MM.1S (cell line): Measurements from ENCODE around the gene PDE6D.

Source experiments
- DNase-seq: peaks from one replicate; pipeline ENCODE4 v3.0.0-alpha.2; 2015
- H2AFZ ChIP-seq: fragments of 300-600 bp; sonication (generic); 2 replicates; pipeline ENCODE4 v1.6.0; 2016; ENCODE audit warnings: antibody characterized with exemption, low read length
- H3F3A ChIP-seq: fragments of 300-600 bp; sonication (generic); 2 replicates; pipeline ENCODE4 v1.6.1; 2016; ENCODE audit warnings: mild to moderate bottlenecking, antibody characterized with exemption, low read length, moderate library complexity, mixed read lengths; ENCODE audit not compliant: insufficient read depth
- H3K27ac ChIP-seq: fragments of 300-600 bp; sonication (generic); 2 replicates; pipeline ENCODE4 v1.5.1; 2016; ENCODE audit warnings: mild to moderate bottlenecking, low read length
- H3K27me3 ChIP-seq: fragments of 300-600 bp; sonication (generic); replicated peaks from 2 replicates; pipeline ENCODE4 v1.6.0; 2016; ENCODE audit warnings: low read length; ENCODE audit not compliant: insufficient read depth
- H3K36me3 ChIP-seq: fragments of 300-600 bp; sonication (generic); replicated peaks from 2 replicates; pipeline ENCODE4 v1.6.1; 2016; ENCODE audit warnings: mild to moderate bottlenecking, low read length, mixed read lengths; ENCODE audit not compliant: insufficient read depth
- H3K4me1 ChIP-seq: fragments of 300-600 bp; sonication (generic); 2 replicates; pipeline ENCODE4 v1.6.1; 2016; ENCODE audit warnings: low read length, mixed read lengths
- H3K4me2 ChIP-seq: fragments of 300-600 bp; sonication (generic); 2 replicates; pipeline ENCODE4 v1.6.0; 2016; ENCODE audit warnings: low read depth, low read length
- H3K4me3 ChIP-seq: fragments of 300-600 bp; sonication (generic); 2 replicates; pipeline ENCODE4 v1.5.1; 2016; ENCODE audit warnings: low read length, mixed read lengths
- H3K79me2 ChIP-seq: fragments of 300-600 bp; sonication (generic); 2 replicates; pipeline ENCODE4 v1.6.1; 2016; ENCODE audit warnings: mixed run types, low read length, mixed read lengths
- H3K9ac ChIP-seq: fragments of 300-600 bp; sonication (generic); 2 replicates; pipeline ENCODE4 v1.6.1; 2016; ENCODE audit warnings: low read length, mixed read lengths
- H3K9me2 ChIP-seq: fragments of 300-600 bp; sonication (generic); replicated peaks from 2 replicates; pipeline ENCODE4 v1.6.1; 2016; ENCODE audit warnings: mild to moderate bottlenecking, low read length, mixed read lengths; ENCODE audit not compliant: insufficient read depth
- H3K9me3 ChIP-seq: fragments of 300-600 bp; sonication (generic); replicated peaks from 2 replicates; pipeline ENCODE4 v1.6.1; 2016; ENCODE audit warnings: mild to moderate bottlenecking, low read length, mixed read lengths; ENCODE audit not compliant: insufficient read depth
- H4K20me1 ChIP-seq: fragments of 300-600 bp; sonication (generic); 2 replicates; pipeline ENCODE4 v1.6.1; 2016; ENCODE audit warnings: mild to moderate bottlenecking, low read length, moderate library complexity, mixed read lengths; ENCODE audit not compliant: insufficient read depth
- EZH2 ChIP-seq: fragments of 300-600 bp; sonication (generic); optimal IDR thresholded peaks from 2 replicates; pipeline ENCODE3; 2017; ENCODE audit warnings: low read depth, mild to moderate bottlenecking, antibody characterized with exemption, low read length, mixed read lengths
- EZH2phosphoT487 ChIP-seq: fragments of 300-600 bp; sonication (generic); IDR thresholded peaks from 2 replicates; pipeline ENCODE4 v1.6.1; 2018; ENCODE audit warnings: antibody characterized with exemption, low read length
- TF ChIP-seq, protein P1 (sequence below): fragments of 300-600 bp; sonication (generic); IDR thresholded peaks from 2 replicates; pipeline ENCODE4 v1.5.1; 2016; ENCODE audit warnings: antibody characterized with exemption, low read length, mixed read lengths

PDE6D gene

DNA sequence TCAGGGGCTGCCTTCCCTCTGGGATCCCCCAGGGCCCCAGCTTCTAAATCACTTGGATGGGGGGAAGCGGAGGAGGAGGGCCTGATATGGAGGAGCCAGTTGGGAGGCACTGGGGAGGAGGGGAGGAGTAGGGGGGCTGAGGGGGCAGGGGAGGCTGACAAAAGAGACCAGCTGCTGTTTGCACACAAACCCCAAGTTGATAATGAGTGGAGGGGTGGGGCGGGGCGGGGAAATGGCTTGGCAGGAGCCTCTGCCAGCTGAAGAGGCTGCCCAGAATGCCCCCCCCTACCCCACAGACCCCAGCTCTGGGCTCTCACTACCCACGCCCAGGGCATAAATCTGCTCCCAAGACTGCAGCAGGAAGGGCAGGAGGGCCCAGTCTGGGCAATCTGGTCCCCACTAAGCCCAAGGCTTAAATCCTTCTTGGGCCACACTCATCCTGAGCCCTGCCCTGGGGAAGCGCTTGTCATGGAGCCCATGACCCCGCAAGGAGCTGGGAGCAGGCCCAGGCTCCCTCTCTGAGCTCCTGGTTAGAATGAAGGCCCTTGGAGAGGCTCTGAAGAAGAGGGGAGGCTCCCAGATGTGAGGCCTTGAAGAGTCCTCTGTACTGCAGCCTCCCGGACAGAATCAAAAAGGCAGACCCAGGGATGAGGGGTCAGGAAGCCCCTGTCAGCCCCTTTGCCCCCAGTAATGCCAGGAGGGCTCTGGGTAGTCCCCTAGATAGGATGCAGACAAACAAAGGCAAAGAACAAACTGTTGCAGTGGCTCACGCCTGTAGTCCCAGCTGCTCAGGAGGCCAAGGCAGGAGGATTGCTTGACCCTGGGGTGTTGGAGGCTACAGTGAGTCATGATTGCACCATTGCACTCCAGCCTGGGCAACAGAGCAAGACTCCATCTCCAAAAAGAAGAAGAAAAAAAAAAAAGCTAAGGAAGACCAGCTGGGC, 97.5 kb downstream of the PDE6D start:
- no peaks in the 10 kb centered on the region for H4K20me1 ChIP-seq
- no peak overlapping the region for H2AFZ ChIP-seq
- no peaks in the 10 kb centered on the region for H3K27me3 ChIP-seq
- no peaks in the 10 kb centered on the region for H3K9me2 ChIP-seq
- no peak overlapping the region for H3K9ac ChIP-seq
- no peak overlapping the region for H3K4me2 ChIP-seq
- TF ChIP-seq, protein P1, sequence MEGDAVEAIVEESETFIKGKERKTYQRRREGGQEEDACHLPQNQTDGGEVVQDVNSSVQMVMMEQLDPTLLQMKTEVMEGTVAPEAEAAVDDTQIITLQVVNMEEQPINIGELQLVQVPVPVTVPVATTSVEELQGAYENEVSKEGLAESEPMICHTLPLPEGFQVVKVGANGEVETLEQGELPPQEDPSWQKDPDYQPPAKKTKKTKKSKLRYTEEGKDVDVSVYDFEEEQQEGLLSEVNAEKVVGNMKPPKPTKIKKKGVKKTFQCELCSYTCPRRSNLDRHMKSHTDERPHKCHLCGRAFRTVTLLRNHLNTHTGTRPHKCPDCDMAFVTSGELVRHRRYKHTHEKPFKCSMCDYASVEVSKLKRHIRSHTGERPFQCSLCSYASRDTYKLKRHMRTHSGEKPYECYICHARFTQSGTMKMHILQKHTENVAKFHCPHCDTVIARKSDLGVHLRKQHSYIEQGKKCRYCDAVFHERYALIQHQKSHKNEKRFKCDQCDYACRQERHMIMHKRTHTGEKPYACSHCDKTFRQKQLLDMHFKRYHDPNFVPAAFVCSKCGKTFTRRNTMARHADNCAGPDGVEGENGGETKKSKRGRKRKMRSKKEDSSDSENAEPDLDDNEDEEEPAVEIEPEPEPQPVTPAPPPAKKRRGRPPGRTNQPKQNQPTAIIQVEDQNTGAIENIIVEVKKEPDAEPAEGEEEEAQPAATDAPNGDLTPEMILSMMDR = no peak
- TF ChIP-seq EZH2 = no peak
- no peak for TF ChIP-seq EZH2phosphoT487
- no peaks in the 10 kb centered on the region for H3K36me3 ChIP-seq
- no peaks in the 10 kb centered on the region for H3K79me2 ChIP-seq
- no peak overlapping the region for H3K27ac ChIP-seq
- DNase-seq = no peak
- H3K4me1 ChIP-seq = no peaks in the 10 kb centered on the region
- H3K9me3 ChIP-seq = no peaks in the 10 kb centered on the region
- no peak overlapping the region for H3K4me3 ChIP-seq
- H3F3A ChIP-seq = no peaks in the 10 kb centered on the region

DNA sequence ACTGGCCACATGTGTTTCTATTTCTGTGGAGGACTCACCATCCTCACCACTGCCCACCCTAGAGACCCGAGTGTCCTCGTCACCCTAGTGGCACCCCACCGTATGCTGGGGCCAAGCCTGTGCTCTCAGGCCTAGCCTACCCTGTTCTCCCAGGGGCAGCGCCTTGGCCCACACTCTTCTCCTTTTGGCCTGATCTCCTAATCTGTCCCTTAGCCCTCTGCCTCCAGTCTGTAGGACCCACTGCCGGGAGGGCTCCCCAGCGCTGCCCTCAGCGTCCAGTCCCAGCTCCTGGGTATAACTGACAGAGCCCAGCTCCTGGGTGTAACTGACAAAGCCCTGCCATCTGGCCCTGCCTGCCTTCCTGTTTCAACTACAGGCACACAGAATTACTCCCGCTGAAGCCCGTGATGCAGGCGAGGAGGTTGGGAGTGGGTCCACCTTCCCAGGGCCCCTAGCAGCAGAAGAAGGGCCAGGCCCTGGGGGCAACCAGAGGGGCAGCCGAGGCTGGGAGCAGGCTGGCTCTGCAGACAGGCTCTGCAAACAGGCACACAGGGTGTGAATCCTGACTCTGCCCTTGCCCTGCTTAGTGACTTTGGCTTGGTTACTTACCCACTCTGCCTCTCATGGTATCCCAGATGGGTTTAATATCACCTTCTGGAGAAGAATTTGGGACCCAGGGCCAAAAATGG, 98.3 kb downstream of the PDE6D start:
- Histone ChIP-seq H3K27ac (no peak overlapping the region), H3K9me3 (no peaks in the 10 kb centered on the region), H3K9me2 (no peaks in the 10 kb centered on the region), H3F3A (no peaks in the 10 kb centered on the region), H2AFZ (no peak overlapping the region), H4K20me1 (no peaks in the 10 kb centered on the region), H3K4me2 (no peak overlapping the region), H3K79me2 (no peaks in the 10 kb centered on the region), H3K27me3 (no peaks in the 10 kb centered on the region), H3K9ac (no peak overlapping the region), H3K4me1 (no peaks in the 10 kb centered on the region), H3K4me3 (no peak overlapping the region), H3K36me3 (no peaks in the 10 kb centered on the region)
- TF ChIP-seq EZH2phosphoT487 = no peak
- TF ChIP-seq, protein P1 = no peak
- TF ChIP-seq EZH2 = no peak
- DNase-seq = no peak
